Urothelium cell line (cell line): Measurements from ENCODE around the gene ULBP2.
"Not testable (repeated sequence)": the region's sequence is repeated elsewhere in the genome, so short reads cannot be mapped to it uniquely, and the experiment has no call there.

Source experiments
- DNase-seq: peaks from one replicate; pipeline ENCODE4 v3.0.0; 2011; ENCODE audit warnings: low spot score, mixed read lengths
- FAIRE-seq: peaks from 2 replicates; lab custom pipeline; 2011; peaks lifted over from hg19 to GRCh38; lab: Jason Lieb, UNC

Gene ULBP2

GRCh38 chr6:149925253-149925973 lies 16.4 kb upstream of the ULBP2 start:
- DNase-seq = no peak
- no peak for FAIRE-seq

- DNase-seq (peak; percentile 69), FAIRE-seq (peak; percentile 90)
These were observed 15.6 kb upstream of the ULBP2 start for GRCh38 chr6:149925974-149926777.

GRCh38 chr6:149927025-149927424 lies 14.8 kb upstream of the ULBP2 start:
- FAIRE-seq, DNase-seq: not testable (repeated sequence)

GRCh38 chr6:149929422-149929821 lies 12.4 kb upstream of the ULBP2 start:
- DNase-seq (peak; percentile 43), FAIRE-seq (no peak)

GRCh38 chr6:149931501-149931900 lies 10.3 kb upstream of the ULBP2 start:
- no peak for FAIRE-seq
- DNase-seq = no peak

GRCh38 chr6:149933036-149933435 lies 8.8 kb upstream of the ULBP2 start:
- DNase-seq = no peak

GRCh38 chr6:149933461-149933860 lies 8.4 kb upstream of the ULBP2 start:
- DNase-seq = no peak
- FAIRE-seq = no peak

More at GRCh38 chr6:149933036-149933435, 8.8 kb upstream of the ULBP2 start:
- FAIRE-seq = no peak

GRCh38 chr6:149934249-149935156 lies 7.3 kb upstream of the ULBP2 start:
- DNase-seq (peak; percentile 52), FAIRE-seq (no peak)

- DNase-seq = no peak
- no peak for FAIRE-seq
These were observed 6.6 kb upstream of the ULBP2 start for GRCh38 chr6:149935246-149935645.

GRCh38 chr6:149935668-149936067 lies 6.1 kb upstream of the ULBP2 start:
- FAIRE-seq (no peak), DNase-seq (no peak)

GRCh38 chr6:149936743-149937142 lies 5.1 kb upstream of the ULBP2 start:
- FAIRE-seq (no peak), DNase-seq (no peak)

GRCh38 chr6:149938013-149938570 lies 3.7 kb upstream of the ULBP2 start:
- peak; percentile 42 for FAIRE-seq

GRCh38 chr6:149938571-149939355 lies 3.1 kb upstream of the ULBP2 start:
- DNase-seq (no peak), FAIRE-seq (no peak)

More at GRCh38 chr6:149938013-149938570, 3.7 kb upstream of the ULBP2 start:
- not testable (repeated sequence) for DNase-seq

GRCh38 chr6:149939356-149939648 lies 2.5 kb upstream of the ULBP2 start:
- DNase-seq = no peak

GRCh38 chr6:149939909-149940671 lies 1.7 kb upstream of the ULBP2 start:
- DNase-seq (no peak), FAIRE-seq (no peak)

More at GRCh38 chr6:149939356-149939648, 2.5 kb upstream of the ULBP2 start:
- no peak for FAIRE-seq

GRCh38 chr6:149940672-149940982 lies 1.2 kb upstream of the ULBP2 start:
- DNase-seq = no peak
- no peak for FAIRE-seq

- DNase-seq (no peak), FAIRE-seq (no peak)
These were observed 631 bp downstream of the ULBP2 start for GRCh38 chr6:149942461-149942829.

GRCh38 chr6:149943321-149943720 lies 1.5 kb downstream of the ULBP2 start:
- not testable (repeated sequence) for FAIRE-seq, DNase-seq

GRCh38 chr6:149945276-149945675 lies 3.5 kb downstream of the ULBP2 start:
- not testable (repeated sequence) for DNase-seq
- FAIRE-seq = peak; percentile 37
